Activated naive CD4-positive, alpha-beta T cell treated with anti-CD3 and anti-CD28 coated beads, Interleukin-2, amount 10 ng/mL, durations not matched to agents 7 days and 5 days (primary cell): ENCODE measurements around the gene GFRA3.

Source experiments
- CTCF ChIA-PET: fragments of 350-600 bp; sonication (Branson Sonifier 250); formaldehyde crosslinking; loops from one replicate; lab custom pipeline; 2021; ENCODE audit warnings: antibody characterized with exemption; lab: Charles Lee
- DNase-seq: peaks from one replicate; pipeline ENCODE4 v3.0.0-alpha.2; 2020
- H3K27ac Mint-ChIP-seq: one replicate; pipeline ENCODE4 v1.8.0; 2021; ENCODE audit warnings: mild to moderate bottlenecking, moderate library complexity, mixed read lengths
- H3K27me3 Mint-ChIP-seq: one replicate; pipeline ENCODE4 v1.8.0; 2021; ENCODE audit warnings: mild to moderate bottlenecking, mixed read lengths
- H3K36me3 Mint-ChIP-seq: one replicate; pipeline ENCODE4 v1.8.0; 2021; ENCODE audit warnings: mixed read lengths
- H3K4me1 Mint-ChIP-seq: one replicate; pipeline ENCODE4 v1.8.0; 2021; ENCODE audit warnings: mixed read lengths
- H3K4me3 Mint-ChIP-seq: one replicate; pipeline ENCODE4 v1.8.0; 2021; ENCODE audit warnings: mild to moderate bottlenecking, moderate library complexity, mixed read lengths
- H3K9me3 Mint-ChIP-seq: one replicate; pipeline ENCODE4 v1.8.0; 2021; ENCODE audit warnings: mixed read lengths

GFRA3 gene

GRCh38 chr5:138240650-138241385, 33.6 kb downstream of the GFRA3 start:
- Mint-ChIP-seq H3K4me1 (peaks cover 13% of the 10 kb centered on the region), H3K36me3 (no peaks in the 10 kb centered on the region), H3K27me3 (peaks cover 68% of the 10 kb centered on the region), H3K27ac (no peak overlapping the region), H3K9me3 (no peaks in the 10 kb centered on the region), H3K4me3 (no peak overlapping the region)
- no peak for DNase-seq
- CTCF ChIA-PET = interaction anchor here (0.9 kb wide), 1 partner anchor 18 kb away, joined by 3 read pairs; no protein-coding TSS in a partner anchor

- H3K9me3 Mint-ChIP-seq = no peaks in the 10 kb centered on the region
- peaks cover 55% of the 10 kb centered on the region for H3K27me3 Mint-ChIP-seq
- H3K4me3 Mint-ChIP-seq = no peak overlapping the region
- DNase-seq = no peak
- CTCF ChIA-PET = no interaction called here
- H3K36me3 Mint-ChIP-seq = no peaks in the 10 kb centered on the region
- no peak overlapping the region for H3K27ac Mint-ChIP-seq
- H3K4me1 Mint-ChIP-seq = peaks cover 13% of the 10 kb centered on the region
These were observed 36.4 kb downstream of the GFRA3 start for GRCh38 chr5:138238034-138238433.

DNA sequence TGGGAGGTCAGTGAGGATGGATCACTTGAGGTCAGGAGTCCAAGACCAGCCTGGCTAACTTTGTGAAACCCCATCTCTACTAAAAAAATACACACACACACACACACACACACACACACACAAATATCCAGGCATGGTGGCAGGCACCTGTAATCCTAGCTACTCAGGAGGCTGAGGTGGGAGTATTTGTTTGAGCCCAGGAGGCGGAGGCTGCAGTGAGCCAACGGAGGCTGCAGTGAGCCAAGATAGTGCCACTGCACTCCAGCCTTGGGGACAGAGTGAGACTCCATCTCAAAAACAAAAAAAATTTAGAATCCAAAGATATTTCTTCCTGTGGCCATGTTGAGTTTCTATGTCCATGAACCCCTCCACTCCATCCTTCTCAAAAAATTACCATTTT, 39.8 kb downstream of the GFRA3 start:
- DNase-seq = no peak
- Mint-ChIP-seq H3K4me3 (no peak overlapping the region), H3K9me3 (no peaks in the 10 kb centered on the region), H3K27ac (no peak overlapping the region), H3K36me3 (no peaks in the 10 kb centered on the region), H3K4me1 (no peaks in the 10 kb centered on the region), H3K27me3 (peaks cover 34% of the 10 kb centered on the region)
- CTCF ChIA-PET = no interaction called here

GRCh38 chr5:138233280-138233679, 41.1 kb downstream of the GFRA3 start:
- no peaks in the 10 kb centered on the region for H3K36me3 Mint-ChIP-seq
- CTCF ChIA-PET = interaction anchor here (1.4 kb wide), 1 partner anchor 119 kb away, joined by 4 read pairs; the partner anchor contains the start of gene KDM3B
- no peaks in the 10 kb centered on the region for H3K9me3 Mint-ChIP-seq
- no peaks in the 10 kb centered on the region for H3K4me1 Mint-ChIP-seq
- no peak overlapping the region for H3K4me3 Mint-ChIP-seq
- DNase-seq = no peak
- H3K27ac Mint-ChIP-seq = no peak overlapping the region
- H3K27me3 Mint-ChIP-seq = peaks cover 29% of the 10 kb centered on the region

GRCh38 chr5:138230981-138231589, 43.3 kb downstream of the GFRA3 start:
- peaks cover 35% of the 10 kb centered on the region for H3K27me3 Mint-ChIP-seq
- peaks cover under 1% of the 10 kb centered on the region for H3K9me3 Mint-ChIP-seq
- no peak overlapping the region for H3K27ac Mint-ChIP-seq
- H3K4me3 Mint-ChIP-seq = no peak overlapping the region
- no peaks in the 10 kb centered on the region for H3K4me1 Mint-ChIP-seq
- no peak for DNase-seq
- H3K36me3 Mint-ChIP-seq = no peaks in the 10 kb centered on the region
- CTCF ChIA-PET = interaction anchor here (1.0 kb wide), 1 partner anchor 16 kb away, joined by 3 read pairs; no protein-coding TSS in a partner anchor

DNA sequence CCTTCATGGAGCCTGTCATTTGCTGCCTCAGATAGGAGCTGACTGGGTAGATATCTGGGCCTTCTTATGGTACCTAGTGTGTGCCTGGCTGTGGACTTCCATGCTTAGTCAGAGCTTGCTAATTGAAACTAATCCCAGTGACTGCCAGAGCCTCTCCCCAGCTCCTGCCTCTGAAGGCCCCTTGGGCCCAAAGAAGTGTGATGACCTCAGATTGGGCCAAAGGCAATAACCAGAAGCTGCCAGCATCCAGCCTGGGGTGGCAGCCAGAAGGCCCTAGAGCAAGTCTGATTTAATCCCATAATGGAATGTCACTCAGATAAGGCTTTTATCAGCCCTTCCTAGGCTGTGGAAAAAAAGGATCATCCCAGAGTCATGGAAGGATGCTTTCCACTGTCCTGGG, 44.2 kb downstream of the GFRA3 start:
- Mint-ChIP-seq H3K4me1 (no peaks in the 10 kb centered on the region), H3K27me3 (peaks cover 38% of the 10 kb centered on the region), H3K27ac (no peak overlapping the region), H3K9me3 (peaks cover 4% of the 10 kb centered on the region), H3K36me3 (no peaks in the 10 kb centered on the region), H3K4me3 (no peak overlapping the region)
- CTCF ChIA-PET = interaction anchor here (1.1 kb wide), 1 partner anchor 123 kb away, joined by 6 read pairs; the partner anchor contains the start of gene KDM3B
- DNase-seq = no peak

DNA sequence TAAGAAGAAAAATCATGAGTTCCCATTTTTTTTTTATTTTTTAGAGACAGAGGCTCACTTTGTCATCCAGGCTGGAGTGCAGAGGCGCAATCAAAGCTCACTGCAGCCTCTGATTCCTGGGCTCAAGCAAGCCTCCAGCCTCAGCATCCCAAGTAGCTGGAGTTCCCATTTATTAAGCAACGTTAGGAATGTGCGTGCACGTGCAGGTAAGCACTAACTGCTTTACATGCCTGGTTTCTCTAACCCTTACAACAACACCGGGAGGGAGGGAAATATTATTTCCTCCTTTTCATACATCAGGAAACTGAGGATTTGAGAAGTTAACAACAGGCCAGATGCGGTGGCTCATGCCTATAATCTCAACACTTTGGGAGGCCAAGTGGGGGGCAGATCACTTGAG, 45.0 kb downstream of the GFRA3 start:
- DNase-seq = no peak
- H3K27ac Mint-ChIP-seq = no peak overlapping the region
- H3K4me3 Mint-ChIP-seq = no peak overlapping the region
- H3K4me1 Mint-ChIP-seq = no peaks in the 10 kb centered on the region
- no peaks in the 10 kb centered on the region for H3K36me3 Mint-ChIP-seq
- CTCF ChIA-PET = interaction anchor here (1.1 kb wide), 1 partner anchor 123 kb away, joined by 6 read pairs; the partner anchor contains the start of gene KDM3B
- H3K9me3 Mint-ChIP-seq = peaks cover 4% of the 10 kb centered on the region
- H3K27me3 Mint-ChIP-seq = peaks cover 39% of the 10 kb centered on the region

DNA sequence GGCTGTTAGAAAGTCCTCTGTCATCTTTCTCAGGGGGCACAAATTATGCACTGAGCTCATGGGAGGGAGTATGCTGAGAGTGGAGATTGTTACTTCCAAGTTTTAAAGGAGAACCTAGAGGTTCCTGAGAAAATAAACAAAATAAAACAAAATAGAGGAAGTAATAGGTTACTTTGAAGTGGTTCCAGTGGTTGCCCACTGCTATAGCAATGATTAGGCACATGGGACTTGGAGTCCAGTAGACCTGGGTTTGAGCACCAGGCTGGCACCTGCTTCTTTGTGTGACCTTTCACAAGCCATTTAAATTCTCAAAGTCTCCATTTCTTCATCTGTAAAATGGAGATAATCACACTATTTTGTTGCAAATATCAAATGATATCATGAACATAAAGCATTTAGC, 47.5 kb downstream of the GFRA3 start:
- Mint-ChIP-seq H3K4me3 (no peak overlapping the region), H3K9me3 (peaks cover 4% of the 10 kb centered on the region), H3K36me3 (no peaks in the 10 kb centered on the region), H3K4me1 (peaks cover 3% of the 10 kb centered on the region), H3K27me3 (peaks cover 45% of the 10 kb centered on the region), H3K27ac (no peak overlapping the region)
- no peak for DNase-seq
- CTCF ChIA-PET = no interaction called here

GRCh38 chr5:138224712-138225111, 49.7 kb downstream of the GFRA3 start:
- CTCF ChIA-PET = no interaction called here
- Mint-ChIP-seq H3K4me1 (peaks cover 3% of the 10 kb centered on the region), H3K4me3 (no peak overlapping the region), H3K9me3 (peaks cover 4% of the 10 kb centered on the region), H3K36me3 (no peaks in the 10 kb centered on the region), H3K27ac (no peak overlapping the region), H3K27me3 (peaks cover 47% of the 10 kb centered on the region)
- DNase-seq = no peak

- Mint-ChIP-seq H3K27ac (no peak overlapping the region), H3K36me3 (no peaks in the 10 kb centered on the region), H3K4me3 (no peak overlapping the region), H3K4me1 (peaks cover 3% of the 10 kb centered on the region), H3K27me3 (peaks cover 44% of the 10 kb centered on the region), H3K9me3 (peaks cover 4% of the 10 kb centered on the region)
- CTCF ChIA-PET = interaction anchor here (0.8 to 1.7 kb wide), 4 partner anchors 18 to 179 kb away, joined by 3 to 6 read pairs (median 4); partner anchors contain the start of gene KDM3B
- DNase-seq = no peak
These were observed 50.9 kb downstream of the GFRA3 start for GRCh38 chr5:138223532-138223931.

DNA sequence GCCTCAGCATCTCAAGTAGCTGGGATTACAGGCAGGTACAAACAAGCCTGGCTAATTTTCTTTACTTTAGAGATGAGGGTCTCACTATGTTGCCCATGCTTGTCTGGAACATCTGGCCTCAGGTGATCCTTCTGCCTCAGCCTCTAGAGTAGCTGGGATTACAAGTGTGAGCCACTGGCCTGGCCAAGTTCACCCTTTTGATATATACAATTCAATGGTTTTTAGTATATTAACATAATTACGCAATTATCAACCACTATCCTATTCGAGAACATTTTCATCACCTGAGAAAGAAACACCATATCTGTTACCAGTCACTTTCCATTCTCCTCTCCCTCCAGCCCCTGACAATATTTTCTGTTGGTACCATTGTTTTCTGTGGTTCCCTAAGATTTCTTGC, 57.6 kb downstream of the GFRA3 start:
- CTCF ChIA-PET = no interaction called here
- Mint-ChIP-seq H3K27ac (no peak overlapping the region), H3K4me1 (peaks cover 16% of the 10 kb centered on the region), H3K27me3 (peaks cover 9% of the 10 kb centered on the region), H3K9me3 (no peaks in the 10 kb centered on the region), H3K36me3 (peaks cover 5% of the 10 kb centered on the region), H3K4me3 (no peak overlapping the region)
- no peak for DNase-seq

- DNase-seq = peak; percentile 95
- Mint-ChIP-seq H3K4me3 (peak within 1 kb of the TSS; percentile 100), H3K4me1 (peaks cover 25% of the 10 kb centered on the region), H3K9me3 (no peaks in the 10 kb centered on the region), H3K36me3 (peaks cover 10% of the 10 kb centered on the region), H3K27ac (peak within 1 kb of the TSS; percentile 98), H3K27me3 (no peaks in the 10 kb centered on the region)
- CTCF ChIA-PET = interaction anchor here (0.8 to 2.6 kb wide), 3 partner anchors 130 to 179 kb away, joined by 3 to 19 read pairs (median 4); partner anchors contain the start of genes KDM3B and WNT8A
These were observed 61.0 kb downstream of the GFRA3 start, which contains the start of gene CDC23 for GRCh38 chr5:138213161-138214029. TSS of gene CDC23 (minus strand) at chr5:138213323. CDS start at chr5:138213312, 11 bp downstream.

DNA sequence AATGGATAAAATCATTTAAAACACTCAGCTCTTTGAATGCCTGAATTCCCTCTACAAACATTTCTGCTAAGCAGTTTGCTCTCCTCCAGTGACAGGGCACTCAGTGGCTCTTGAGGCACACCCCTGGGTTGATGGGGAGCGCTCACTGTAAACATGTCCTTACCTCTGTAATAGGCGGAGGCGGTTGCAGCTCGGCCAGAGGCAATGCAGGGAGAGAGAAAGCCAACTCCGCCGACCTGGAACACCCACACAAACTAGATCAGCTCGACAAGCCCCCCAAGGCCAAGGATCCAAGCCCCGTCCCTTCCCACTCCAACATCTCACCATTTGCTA, 61.6 kb downstream of the GFRA3 start:
- CTCF ChIA-PET = interaction anchor here (0.8 to 2.6 kb wide), 4 partner anchors 25 to 178 kb away, joined by 3 to 19 read pairs (median 4); partner anchors contain the start of genes KDM3B and WNT8A
- no peak for DNase-seq
- peak overlapping the region; percentile 100 for H3K4me3 Mint-ChIP-seq
- H3K4me1 Mint-ChIP-seq = peaks cover 25% of the 10 kb centered on the region
- H3K36me3 Mint-ChIP-seq = peaks cover 14% of the 10 kb centered on the region
- H3K27me3 Mint-ChIP-seq = no peaks in the 10 kb centered on the region
- H3K27ac Mint-ChIP-seq = peak overlapping the region; percentile 98
- H3K9me3 Mint-ChIP-seq = no peaks in the 10 kb centered on the region

DNA sequence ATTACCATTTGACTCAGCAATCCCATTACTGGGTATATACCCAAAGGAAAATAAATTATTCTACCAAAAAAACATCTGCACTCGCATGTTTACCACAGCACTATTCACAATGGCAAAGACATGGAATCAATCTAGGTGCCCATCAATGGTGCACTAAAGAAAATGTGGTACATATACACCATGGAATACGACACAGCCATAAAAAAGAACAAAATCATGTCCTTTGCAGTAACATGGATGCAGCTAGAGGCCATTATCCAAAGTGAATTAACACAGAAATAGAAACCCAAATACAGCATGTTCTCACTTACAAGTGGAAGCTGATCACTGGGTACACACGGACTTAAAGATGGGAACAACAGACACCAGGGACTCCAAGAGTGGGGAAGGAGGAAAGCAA, 63.4 kb downstream of the GFRA3 start:
- no peaks in the 10 kb centered on the region for H3K27me3 Mint-ChIP-seq
- H3K4me1 Mint-ChIP-seq = peaks cover 25% of the 10 kb centered on the region
- no peak overlapping the region for H3K27ac Mint-ChIP-seq
- H3K4me3 Mint-ChIP-seq = peak overlapping the region; percentile 53
- peaks cover 14% of the 10 kb centered on the region for H3K36me3 Mint-ChIP-seq
- DNase-seq = no peak
- CTCF ChIA-PET = no interaction called here
- H3K9me3 Mint-ChIP-seq = no peaks in the 10 kb centered on the region
